Kidney epithelial cell (primary cell): ENCODE data around the gene MSANTD7. TPM values are rescaled to one million over a fixed set of nuclear protein-coding genes. Genes with fewer than 3 reads are reported as not detected.

ENCODE experiments used
- DNase-seq: peaks from one replicate; pipeline ENCODE4 v3.0.0-alpha.2; 2010; ENCODE audit warnings: low read depth
- H3K27me3 ChIP-seq: 2 replicates; pipeline ENCODE4 v1.6.0; 2011; ENCODE audit warnings: low read length; ENCODE audit not compliant: control insufficient read depth, insufficient read depth
- H3K36me3 ChIP-seq: 2 replicates; pipeline ENCODE4 v1.5.1; 2011; ENCODE audit warnings: low read length; ENCODE audit not compliant: control insufficient read depth, insufficient read depth
- H3K4me3 ChIP-seq: 2 replicates; pipeline ENCODE4 v1.5.1; 2011; ENCODE audit warnings: low read depth, mild to moderate bottlenecking, control low read depth, low read length
- CTCF ChIP-seq: IDR thresholded peaks from 2 replicates; pipeline ENCODE4 v1.5.1; 2011; ENCODE audit warnings: mild to moderate bottlenecking, moderate library complexity, low read length, control low read depth, inconsistent platforms; ENCODE audit not compliant: insufficient read depth, poor library complexity, severe bottlenecking
- total RNA-seq: library from RNA; depleted of rRNA; stranded (reverse); fragments of >200 nt; gene quantifications from 2 replicates; pipeline ENCODE4 v1.2.3, GENCODE V29; 2015

The MSANTD7 gene
- total RNA-seq, 1 donor from 2014 or later: 13.4 TPM

- Histone ChIP-seq H3K27me3 (no peaks in the 10 kb centered on the region), H3K36me3 (no peaks in the 10 kb centered on the region), H3K4me3 (no peak overlapping the region)
- DNase-seq: no peak
- no peak for TF ChIP-seq CTCF
These were observed 5.0 kb upstream of the MSANTD7 start for GRCh38 chr10:14833106-14833505.

GRCh38 chr10:14836208-14836607 lies 1.9 kb upstream of the MSANTD7 start:
- no peak for TF ChIP-seq CTCF
- H3K36me3 ChIP-seq: no peaks in the 10 kb centered on the region

GRCh38 chr10:14837003-14837756 lies 926 bp upstream of the MSANTD7 start:
- Histone ChIP-seq H3K4me3 (peak overlapping the region; percentile 73), H3K27me3 (no peaks in the 10 kb centered on the region), H3K36me3 (no peaks in the 10 kb centered on the region)
- DNase-seq: no peak
- TF ChIP-seq CTCF: no peak

More at GRCh38 chr10:14836208-14836607, 1.9 kb upstream of the MSANTD7 start:
- no peak for DNase-seq
- Histone ChIP-seq H3K4me3 (no peak overlapping the region), H3K27me3 (no peaks in the 10 kb centered on the region)

- Histone ChIP-seq H3K27me3 (no peaks in the 10 kb centered on the region), H3K4me3 (peak overlapping the region; percentile 91), H3K36me3 (peaks cover 2% of the 10 kb centered on the region)
- TF ChIP-seq CTCF: no peak
- DNase-seq: no peak
These were observed 637 bp downstream of the MSANTD7 start for GRCh38 chr10:14838582-14839304.

GRCh38 chr10:14839305-14839695 lies 1.2 kb downstream of the MSANTD7 start:
- no peak for TF ChIP-seq CTCF
- Histone ChIP-seq H3K27me3 (no peaks in the 10 kb centered on the region), H3K4me3 (peak overlapping the region; percentile 91), H3K36me3 (peaks cover 2% of the 10 kb centered on the region)
- DNase-seq: no peak

GRCh38 chr10:14840178-14840577 lies 2.1 kb downstream of the MSANTD7 start:
- DNase-seq: no peak
- no peak overlapping the region for H3K4me3 ChIP-seq
- no peak for TF ChIP-seq CTCF
- H3K27me3 ChIP-seq: no peaks in the 10 kb centered on the region
- H3K36me3 ChIP-seq: peaks cover 2% of the 10 kb centered on the region
